Measurements from ENCODE around the gene USP7.

- no peak for TF ChIP-seq POLR2A (IDR thresholded peaks at IDR 0.05)
- no peak for TF ChIP-seq CTCF (IDR thresholded peaks at IDR 0.05)
Measured at GRCh38 chr16:8959921-8960787, 3.6 kb downstream of the USP7 start.

Measured in esophagus squamous epithelium (tissue), 4 donors.